Natural killer cell (primary cell): ENCODE data around the gene SLC10A4. TPM values are rescaled to one million over a fixed set of nuclear protein-coding genes. Genes with fewer than 3 reads are reported as not detected.

Experiments used
- ATAC-seq, 3 donors: fragments of 150-1000 bp in 2 of 3; fragments of 200-7000 bp in 1 of 3; cut with Tn5 transposase; 1 replicate in 1 of 3; 2 replicates in 2 of 3; pipeline ENCODE4 v1.10.0; 2021; ENCODE audit warnings: mild to moderate bottlenecking in 2 of 3, moderate library complexity in 2 of 3
- DNase-seq, 2 donors: peaks; one replicate each; pipeline versions ENCODE4 v3.0.0 to v3.0.0-alpha.2; 2013 to 2021; ENCODE audit warnings: mixed read lengths in 1 of 2
- H3K27ac ChIP-seq: one replicate; pipeline ENCODE4 v1.5.1; 2013; ENCODE audit warnings: mild to moderate bottlenecking, low read length
- H3K27me3 ChIP-seq: one replicate; pipeline ENCODE4 v1.6.1; 2013; ENCODE audit warnings: low read length; ENCODE audit not compliant: control insufficient read depth, insufficient read depth
- H3K36me3 ChIP-seq: one replicate; pipeline ENCODE4 v1.6.1; 2013; ENCODE audit warnings: low read length; ENCODE audit not compliant: control insufficient read depth, insufficient read depth
- H3K4me1 ChIP-seq: one replicate; pipeline ENCODE4 v1.6.1; 2013; ENCODE audit warnings: low read length; ENCODE audit not compliant: control insufficient read depth, insufficient read depth
- H3K4me3 ChIP-seq: one replicate; pipeline ENCODE4 v1.5.1; 2013; ENCODE audit warnings: low read length
- H3K9me3 ChIP-seq: one replicate; pipeline ENCODE4 v1.6.1; 2013; ENCODE audit warnings: low read length; ENCODE audit not compliant: control insufficient read depth, insufficient read depth
- H3K27ac Mint-ChIP-seq, 2 donors: one replicate each; pipeline ENCODE4 v1.8.0; 2022; ENCODE audit warnings: mild to moderate bottlenecking in 2 of 2, mixed read lengths in 2 of 2, moderate library complexity in 1 of 2
- H3K27me3 Mint-ChIP-seq, 2 donors: one replicate each; pipeline ENCODE4 v1.8.0; 2022; ENCODE audit warnings: low read depth in 2 of 2, mixed read lengths in 2 of 2
- H3K36me3 Mint-ChIP-seq: one replicate; pipeline ENCODE4 v1.8.0; 2022; ENCODE audit warnings: mixed read lengths
- H3K4me1 Mint-ChIP-seq, 2 donors: one replicate each; pipeline ENCODE4 v1.8.0; 2022; ENCODE audit warnings: mixed read lengths in 2 of 2
- H3K4me3 Mint-ChIP-seq: one replicate; pipeline ENCODE4 v1.8.0; 2022; ENCODE audit warnings: mild to moderate bottlenecking, moderate library complexity, mixed read lengths
- H3K9me3 Mint-ChIP-seq, 2 donors: one replicate each; pipeline ENCODE4 v1.8.0; 2022; ENCODE audit warnings: mixed read lengths in 2 of 2
- WGBS: methylation state at CpG from one replicate; pipeline ENCODE4 v1.1.7; 2013; ENCODE audit warnings: missing lambda C conversion rate; ENCODE audit not compliant: insufficient coverage; 5-methylcytosine and 5-hydroxymethylcytosine counted together
- intact Hi-C: fragments of 100-400 bp; cut with micrococcal nuclease; formaldehyde crosslinking; loops from one replicate; pipeline ENCODE4 v1.14.2; 2022
- total RNA-seq, 4 donors: library from RNA; stranded (reverse); fragments of 120-200 nt in 1 of 4; gene quantifications; one replicate each; pipeline versions ENCODE4 v1.2.3 to v1.2.4, GENCODE V29; 2013 to 2022
- TF ChIP-seq, protein P1 (sequence below): fragments of 200-600 bp; IDR thresholded peaks from one replicate; pipeline ENCODE4 v1.8.0; 2022; ENCODE audit warnings: antibody characterized with exemption

SLC10A4 gene
- total RNA-seq, 3 donors from 2014 or later (not counting 1 experiment from before 2014, with no cell fraction given), result 0.19 TPM; not detected in 2

DNA sequence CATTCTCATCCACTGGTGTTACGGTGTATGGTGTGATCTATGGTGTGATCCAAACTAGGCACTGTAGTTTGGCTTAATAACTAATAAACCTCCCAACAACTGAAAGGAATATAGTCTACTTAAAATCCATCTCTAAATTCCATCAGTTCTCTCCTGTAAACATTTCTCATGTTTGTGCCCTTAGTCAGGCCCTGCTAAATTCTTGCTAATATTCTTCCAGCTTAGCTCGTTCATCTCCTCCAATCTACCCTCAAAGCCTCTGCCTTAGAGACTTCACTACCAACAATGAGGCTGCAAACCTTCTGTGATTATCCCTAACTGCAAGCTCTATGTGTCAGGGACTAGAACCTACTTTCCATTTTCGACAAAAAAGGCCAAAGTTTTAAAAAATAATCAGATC lies 35.0 kb downstream of the SLC10A4 start:
- WGBS, result 97% methylated on average over 3 of the region's 3 CpGs
- H3K36me3 Mint-ChIP-seq, result peaks cover 48% of the 10 kb centered on the region
- Histone ChIP-seq H3K9me3 (no peaks in the 10 kb centered on the region), H3K27ac (no peak overlapping the region), H3K4me1 (no peaks in the 10 kb centered on the region), H3K4me3 (no peak overlapping the region), H3K27me3 (no peaks in the 10 kb centered on the region), H3K36me3 (peaks cover 76% of the 10 kb centered on the region)
- intact Hi-C loops, result no loop called here
- no peaks in the 10 kb centered on the region for H3K4me1 Mint-ChIP-seq
- no peak overlapping the region for H3K4me3 Mint-ChIP-seq
- H3K27ac Mint-ChIP-seq, result peak overlapping the region in 1 of 2 donors; percentile 1
- H3K27me3 Mint-ChIP-seq, result no peaks in the 10 kb centered on the region
- TF ChIP-seq, protein P1, sequence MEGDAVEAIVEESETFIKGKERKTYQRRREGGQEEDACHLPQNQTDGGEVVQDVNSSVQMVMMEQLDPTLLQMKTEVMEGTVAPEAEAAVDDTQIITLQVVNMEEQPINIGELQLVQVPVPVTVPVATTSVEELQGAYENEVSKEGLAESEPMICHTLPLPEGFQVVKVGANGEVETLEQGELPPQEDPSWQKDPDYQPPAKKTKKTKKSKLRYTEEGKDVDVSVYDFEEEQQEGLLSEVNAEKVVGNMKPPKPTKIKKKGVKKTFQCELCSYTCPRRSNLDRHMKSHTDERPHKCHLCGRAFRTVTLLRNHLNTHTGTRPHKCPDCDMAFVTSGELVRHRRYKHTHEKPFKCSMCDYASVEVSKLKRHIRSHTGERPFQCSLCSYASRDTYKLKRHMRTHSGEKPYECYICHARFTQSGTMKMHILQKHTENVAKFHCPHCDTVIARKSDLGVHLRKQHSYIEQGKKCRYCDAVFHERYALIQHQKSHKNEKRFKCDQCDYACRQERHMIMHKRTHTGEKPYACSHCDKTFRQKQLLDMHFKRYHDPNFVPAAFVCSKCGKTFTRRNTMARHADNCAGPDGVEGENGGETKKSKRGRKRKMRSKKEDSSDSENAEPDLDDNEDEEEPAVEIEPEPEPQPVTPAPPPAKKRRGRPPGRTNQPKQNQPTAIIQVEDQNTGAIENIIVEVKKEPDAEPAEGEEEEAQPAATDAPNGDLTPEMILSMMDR, result no peak
- no peak for ATAC-seq
- H3K9me3 Mint-ChIP-seq, result no peaks in the 10 kb centered on the region
- no peak for DNase-seq

DNA sequence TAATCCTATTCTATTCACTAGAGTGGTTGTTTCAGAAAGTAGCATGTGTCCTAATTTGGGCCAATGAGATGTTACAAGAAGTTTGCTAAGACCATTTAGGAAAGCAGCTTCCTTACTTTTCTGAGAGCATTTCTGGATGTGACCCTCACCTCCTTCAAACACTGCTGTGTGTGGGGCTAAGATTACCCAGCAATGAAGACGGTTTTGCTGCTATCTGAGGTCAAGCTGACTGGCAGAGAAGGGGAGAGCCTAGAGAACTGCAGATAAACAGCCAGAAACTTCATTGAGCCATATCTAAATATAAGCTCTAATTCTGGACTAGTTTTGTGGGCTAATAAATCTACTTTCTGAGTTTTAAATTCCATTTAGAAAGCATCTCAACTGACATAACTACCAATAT lies 43.3 kb downstream of the SLC10A4 start:
- no peak overlapping the region for H3K27ac Mint-ChIP-seq
- Histone ChIP-seq H3K4me1 (no peaks in the 10 kb centered on the region), H3K4me3 (no peak overlapping the region), H3K27ac (no peak overlapping the region), H3K36me3 (peaks cover 84% of the 10 kb centered on the region), H3K27me3 (no peaks in the 10 kb centered on the region), H3K9me3 (no peaks in the 10 kb centered on the region)
- 89% methylated on average over 1 of the region's 1 CpG for WGBS
- H3K4me1 Mint-ChIP-seq, result no peaks in the 10 kb centered on the region
- H3K9me3 Mint-ChIP-seq, result no peaks in the 10 kb centered on the region
- peaks cover 37% of the 10 kb centered on the region for H3K36me3 Mint-ChIP-seq
- intact Hi-C loops, result no loop called here
- no peaks in the 10 kb centered on the region for H3K27me3 Mint-ChIP-seq
- DNase-seq (no peak), ATAC-seq (no peak)
- TF ChIP-seq, protein P1, result no peak
- no peak overlapping the region for H3K4me3 Mint-ChIP-seq

DNA sequence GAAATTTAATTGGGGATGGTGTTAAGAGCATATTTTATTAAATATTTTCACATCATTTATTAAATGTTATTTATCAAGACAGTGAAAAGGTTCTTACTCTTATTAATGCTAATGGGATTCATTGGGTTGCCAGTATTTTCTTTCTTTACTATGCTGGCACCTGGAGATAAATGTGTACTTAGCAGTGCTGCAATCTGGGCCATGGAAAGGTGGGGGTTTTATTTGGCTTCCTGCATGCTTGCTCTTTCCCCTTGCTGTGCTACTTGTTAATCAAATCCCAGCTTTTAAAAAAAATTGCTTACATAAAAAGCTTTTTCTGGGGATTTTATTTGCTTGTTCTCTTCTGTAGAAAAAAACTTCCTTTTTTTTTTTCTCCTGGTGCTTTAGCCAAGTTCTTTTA lies 55.2 kb downstream of the SLC10A4 start:
- TF ChIP-seq, protein P1, result no peak
- H3K27me3 Mint-ChIP-seq, result no peaks in the 10 kb centered on the region
- H3K4me1 Mint-ChIP-seq, result no peaks in the 10 kb centered on the region
- peaks cover 24% of the 10 kb centered on the region for H3K36me3 Mint-ChIP-seq
- Histone ChIP-seq H3K4me3 (no peak overlapping the region), H3K27me3 (no peaks in the 10 kb centered on the region), H3K4me1 (no peaks in the 10 kb centered on the region), H3K27ac (no peak overlapping the region), H3K36me3 (peaks cover 83% of the 10 kb centered on the region), H3K9me3 (no peaks in the 10 kb centered on the region)
- H3K9me3 Mint-ChIP-seq, result no peaks in the 10 kb centered on the region
- H3K27ac Mint-ChIP-seq, result no peak overlapping the region
- no peak for DNase-seq
- no peak for ATAC-seq
- intact Hi-C loops, result no loop called here
- H3K4me3 Mint-ChIP-seq, result no peak overlapping the region

Other genes with a start within 250 kb of the SLC10A4 start
- 1 to 10 TPM; 4.0 to 7.4 (median 4.7) TPM for gene TEC, start 213.5 kb upstream of the SLC10A4 start, total RNA-seq
- gene SLAIN2, start 141.8 kb upstream of the SLC10A4 start, total RNA-seq, result 100 to 1,000 TPM in 1 of 3 donors, 10 to 100 TPM in 2; 76.9 to 103 (median 98.5) TPM
- not detected for gene ZAR1, start 6.9 kb downstream of the SLC10A4 start, total RNA-seq